ENCODE data around the gene ZYG11B.
"Not testable (repeated sequence)": the region's sequence is repeated elsewhere in the genome, so short reads cannot be mapped to it uniquely, and the experiment has no call there.

ZYG11B gene

GRCh38 chr1:52759908-52760307 lies 33.7 kb downstream of the ZYG11B start:
- DNase-seq = no peak

- no peak for DNase-seq
These were observed 41.5 kb downstream of the ZYG11B start for GRCh38 chr1:52767596-52768280.

GRCh38 chr1:52769346-52770033 lies 43.2 kb downstream of the ZYG11B start:
- DNase-seq = no peak

GRCh38 chr1:52771384-52771783 lies 45.1 kb downstream of the ZYG11B start:
- DNase-seq = no peak

- no peak for DNase-seq
These were observed 59.9 kb downstream of the ZYG11B start for GRCh38 chr1:52786148-52786547.

GRCh38 chr1:52790429-52790828 lies 64.2 kb downstream of the ZYG11B start:
- not testable (repeated sequence) for DNase-seq

GRCh38 chr1:52792036-52792435 lies 65.8 kb downstream of the ZYG11B start:
- DNase-seq = no peak

GRCh38 chr1:52793717-52794116 lies 67.5 kb downstream of the ZYG11B start:
- not testable (repeated sequence) for DNase-seq

- no peak for DNase-seq
These were observed 69.2 kb downstream of the ZYG11B start for GRCh38 chr1:52795464-52795863.

GRCh38 chr1:52798331-52798730 lies 72.1 kb downstream of the ZYG11B start:
- no peak for DNase-seq

GRCh38 chr1:52801011-52801410 lies 74.8 kb downstream of the ZYG11B start:
- DNase-seq = no peak

GRCh38 chr1:52804083-52804482 lies 77.8 kb downstream of the ZYG11B start:
- DNase-seq = not testable (repeated sequence)

GRCh38 chr1:52814465-52814864 lies 88.2 kb downstream of the ZYG11B start:
- DNase-seq = no peak

- DNase-seq = not testable (repeated sequence)
These were observed 94.6 kb downstream of the ZYG11B start for GRCh38 chr1:52820830-52821229.

- no peak for DNase-seq
These were observed 99.6 kb downstream of the ZYG11B start for GRCh38 chr1:52825868-52826267.

GRCh38 chr1:52834798-52835197 lies 108.5 kb downstream of the ZYG11B start:
- DNase-seq = no peak

GRCh38 chr1:52836035-52836434 lies 109.8 kb downstream of the ZYG11B start:
- no peak for DNase-seq

- not testable (repeated sequence) for DNase-seq
These were observed 112.9 kb downstream of the ZYG11B start for GRCh38 chr1:52839175-52839574.

- peak; percentile 88 for DNase-seq
These were observed 116.5 kb downstream of the ZYG11B start, which contains the start of gene ZYG11A for GRCh38 chr1:52842643-52843310. Gene ZYG11A (plus strand): TSS chr1:52842760. CDS start chr1:52842884, 124 bp downstream.

- not testable (repeated sequence) for DNase-seq
These were observed 118.9 kb downstream of the ZYG11B start for GRCh38 chr1:52845119-52845518.

- no peak for DNase-seq
These were observed 122.2 kb downstream of the ZYG11B start for GRCh38 chr1:52848423-52848822.

GRCh38 chr1:52850951-52851350 lies 124.7 kb downstream of the ZYG11B start:
- DNase-seq = no peak

- no peak for DNase-seq
These were observed 126.6 kb downstream of the ZYG11B start for GRCh38 chr1:52852854-52853253.

- DNase-seq = no peak
These were observed 129.3 kb downstream of the ZYG11B start for GRCh38 chr1:52855584-52855983.
